GM20000 (cell line): ENCODE data around the gene RNLS.

Experiments used
- DNase-seq: peaks from one replicate; pipeline ENCODE4 v3.0.0; 2012; ENCODE audit warnings: low spot score
- CTCF ChIP-seq: IDR thresholded peaks from 2 replicates; pipeline ENCODE4 v1.5.1; 2012; ENCODE audit warnings: mild to moderate bottlenecking, control low read depth; ENCODE audit errors: extremely low read depth, missing control alignments

The RNLS gene

GRCh38 chr10:88466786-88467185, 116.3 kb downstream of the RNLS start:
- no peak for DNase-seq

GRCh38 chr10:88465765-88466164, 117.4 kb downstream of the RNLS start:
- no peak for TF ChIP-seq CTCF

More at GRCh38 chr10:88466786-88467185, 116.3 kb downstream of the RNLS start:
- no peak for TF ChIP-seq CTCF

GRCh38 chr10:88463811-88464210, 119.3 kb downstream of the RNLS start:
- DNase-seq: no peak
- TF ChIP-seq CTCF: no peak

More at GRCh38 chr10:88465765-88466164, 117.4 kb downstream of the RNLS start:
- no peak for DNase-seq

- DNase-seq: no peak
- TF ChIP-seq CTCF: no peak
Observed at GRCh38 chr10:88461426-88461825, 121.7 kb downstream of the RNLS start.

- no peak for DNase-seq
- TF ChIP-seq CTCF: no peak
Observed at GRCh38 chr10:88459530-88459929, 123.6 kb downstream of the RNLS start.

- no peak for TF ChIP-seq CTCF
- DNase-seq: no peak
Observed at GRCh38 chr10:88458209-88458608, 124.9 kb downstream of the RNLS start.

- DNase-seq: no peak
- no peak for TF ChIP-seq CTCF
Observed at GRCh38 chr10:88457660-88458059, 125.5 kb downstream of the RNLS start.
